Measurements from ENCODE around the gene GIPC3. TPM values are rescaled to one million over a fixed set of nuclear protein-coding genes. Genes with fewer than 3 reads are reported as not detected.

GIPC3 gene
- total and polyA plus RNA-seq, 2 of the 8 experiments (the other 6 are each of a cell fraction or from before 2014, with no cell fraction given): 1.0 to 1.2 TPM

GRCh38 chr19:3538965-3539755, 46.1 kb upstream of the GIPC3 start, which contains the start of gene TEKTIP1:
Gene TEKTIP1, plus strand, starts transcription at chr19:3539174. Its CDS starts 4 bp downstream, at chr19:3539178.
- no peak within 1 kb of the TSS; the same call in 1 of the 2 replicates for H2BK15ac ChIP-seq (ENCODE audit: low read length)
- H2AFZ ChIP-seq (ENCODE audit: low read length): no peak within 1 kb of the TSS
- no peak within 1 kb of the TSS; a peak in 2 of 4 replicates for H3K4me2 ChIP-seq (ENCODE audit: insufficient read depth in 1 of 2, low read depth in 2 of 2, low read length in 2 of 2)
- H3K9me3 ChIP-seq (ENCODE audit: insufficient read depth in 2 of 2, low read depth in 1 of 2, low read length in 1 of 2): no peaks in the 10 kb centered on the region
- no peak within 1 kb of the TSS for H3K4me3 ChIP-seq (ENCODE audit: extremely low read depth in 1 of 4, insufficient read depth in 2 of 4, low read depth in 3 of 4, low read length in 4 of 4)
- H4K20me1 ChIP-seq (replicated peaks in 1 of 2; ENCODE audit: control insufficient read depth in 1 of 2, insufficient read depth in 2 of 2, low read length in 2 of 2): peaks cover 8 to 16% of the 10 kb centered on the region in 2 experiments
- no peak within 1 kb of the TSS for H3K4ac ChIP-seq (replicated peaks; ENCODE audit: insufficient read length, low read depth, low read length)
- no peaks in the 10 kb centered on the region for H3K27me3 ChIP-seq (replicated peaks in 1 of 4; ENCODE audit: control insufficient read depth in 3 of 4, extremely low read depth in 1 of 4, insufficient read depth in 3 of 4, low read length in 3 of 4)
- H3K79me2 ChIP-seq (ENCODE audit: control insufficient read depth in 1 of 2, insufficient read depth in 2 of 2, low read length in 2 of 2): no peaks in the 10 kb centered on the region
- TF ChIP-seq EGR1 (IDR thresholded peaks at IDR 0.05; ENCODE audit: borderline replicate concordance, low read depth, low read length): no peak
- no peak for TF ChIP-seq KDM4A (IDR thresholded peaks at IDR 0.05; ENCODE audit: low read depth, low read length, severe bottlenecking)
- no peak for TF ChIP-seq MAX (IDR thresholded peaks at IDR 0.05)
- TF ChIP-seq CREB1 (IDR thresholded peaks at IDR 0.05): peak; percentile 22; the same call in 1 of the 2 replicates
- no peak for TF ChIP-seq BCL11A (IDR thresholded peaks at IDR 0.05; ENCODE audit: low read depth in 2 of 2, low read length in 2 of 2)
- H3K56ac ChIP-seq (replicated peaks; ENCODE audit: insufficient read length, low read depth, low read length): no peak within 1 kb of the TSS
- no peak within 1 kb of the TSS for H3K23ac ChIP-seq (ENCODE audit: insufficient read length)
- POLR2A ChIA-PET (ENCODE audit: partially characterized antibody): interaction anchor here (0.7 to 4.0 kb wide), 12 partner anchors 8 to 260 kb away, joined by 3 to 30 read pairs (median 4); partner anchors contain the start of genes FZR1 and MFSD12
- 0 out of 2 replicates have a peak, but pooled peaks cover 2% of the 10 kb centered on the region for H3K79me1 ChIP-seq (ENCODE audit: low read depth, low read length)
- H2BK20ac ChIP-seq (ENCODE audit: low read length): no peak within 1 kb of the TSS
- no peak within 1 kb of the TSS for H4K91ac ChIP-seq (replicated peaks; ENCODE audit: insufficient read length, low read length)
- 74% methylated on average over 22 of the region's 28 CpGs; no CpG with 5 or more reads in 1 of the 2 experiments for WGBS, 2 experiments (ENCODE audit: extremely low coverage in 1 of 2, insufficient coverage in 1 of 2, insufficient read length in 1 of 2, insufficient replicate concordance in 2 of 2, low coverage in 1 of 2, low lambda C conversion rate in 2 of 2, missing lambda C conversion rate in 1 of 2)
- no peak within 1 kb of the TSS for H4K5ac ChIP-seq (ENCODE audit: insufficient read length, low read depth, low read length)
- no peak for FAIRE-seq
- peaks cover 0 to 17% (median 5%) of the 10 kb centered on the region in 4 experiments; a peak in 3 of 8 replicates for H3K36me3 ChIP-seq (ENCODE audit: control insufficient read depth in 2 of 4, insufficient read depth in 4 of 4, low read length in 3 of 4)
- H4K8ac ChIP-seq (ENCODE audit: extremely low read depth, insufficient read depth, low read length): no peak within 1 kb of the TSS; the same call in 1 of the 2 replicates
- no peak within 1 kb of the TSS for H3K18ac ChIP-seq (ENCODE audit: extremely low read depth, low read length)
- no peak within 1 kb of the TSS for H2BK120ac ChIP-seq (replicated peaks; ENCODE audit: low read depth, low read length)
- H2AK5ac ChIP-seq (ENCODE audit: low read depth, low read length): peak within 1 kb of the TSS; percentile 93
- CTCF ChIA-PET (ENCODE audit: partially characterized antibody): interaction anchor here (0.8 to 1.9 kb wide), 9 partner anchors 10 to 115 kb away, joined by 3 to 8 read pairs (median 3); no protein-coding TSS in a partner anchor
- peak in 1 of 2 experiments; percentile 66 for DNase-seq (ENCODE audit: low read depth in 1 of 2, low spot score in 2 of 2)
- H3K23me2 ChIP-seq (ENCODE audit: low read depth, low read length): no peaks in the 10 kb centered on the region
- no peak within 1 kb of the TSS for H3K9ac ChIP-seq (replicated peaks in 1 of 4; ENCODE audit: extremely low read depth in 1 of 4, low read depth in 3 of 4, low read length in 3 of 4)
- no peak within 1 kb of the TSS for H3K27ac ChIP-seq (ENCODE audit: low read depth, low read length)
- H2BK12ac ChIP-seq (ENCODE audit: low read depth, low read length): no peak within 1 kb of the TSS
- peaks cover 3 to 11% (median 6%) of the 10 kb centered on the region in 4 experiments; a peak in 6 of 7 replicates for H3K4me1 ChIP-seq (replicated peaks in 1 of 4; ENCODE audit: control insufficient read depth in 3 of 4, insufficient read depth in 4 of 4, low read length in 3 of 4)
- H2BK5ac ChIP-seq (ENCODE audit: low read depth, low read length): no peak within 1 kb of the TSS
- H3K14ac ChIP-seq (ENCODE audit: insufficient read length): no peak within 1 kb of the TSS
